ENCODE data around the gene MMP24OS. TPM values are rescaled to one million over a fixed set of nuclear protein-coding genes. Genes with fewer than 3 reads are reported as not detected.

The MMP24OS gene
- total RNA-seq, result 12.7 and 20.1 TPM in 2 replicates

DNA sequence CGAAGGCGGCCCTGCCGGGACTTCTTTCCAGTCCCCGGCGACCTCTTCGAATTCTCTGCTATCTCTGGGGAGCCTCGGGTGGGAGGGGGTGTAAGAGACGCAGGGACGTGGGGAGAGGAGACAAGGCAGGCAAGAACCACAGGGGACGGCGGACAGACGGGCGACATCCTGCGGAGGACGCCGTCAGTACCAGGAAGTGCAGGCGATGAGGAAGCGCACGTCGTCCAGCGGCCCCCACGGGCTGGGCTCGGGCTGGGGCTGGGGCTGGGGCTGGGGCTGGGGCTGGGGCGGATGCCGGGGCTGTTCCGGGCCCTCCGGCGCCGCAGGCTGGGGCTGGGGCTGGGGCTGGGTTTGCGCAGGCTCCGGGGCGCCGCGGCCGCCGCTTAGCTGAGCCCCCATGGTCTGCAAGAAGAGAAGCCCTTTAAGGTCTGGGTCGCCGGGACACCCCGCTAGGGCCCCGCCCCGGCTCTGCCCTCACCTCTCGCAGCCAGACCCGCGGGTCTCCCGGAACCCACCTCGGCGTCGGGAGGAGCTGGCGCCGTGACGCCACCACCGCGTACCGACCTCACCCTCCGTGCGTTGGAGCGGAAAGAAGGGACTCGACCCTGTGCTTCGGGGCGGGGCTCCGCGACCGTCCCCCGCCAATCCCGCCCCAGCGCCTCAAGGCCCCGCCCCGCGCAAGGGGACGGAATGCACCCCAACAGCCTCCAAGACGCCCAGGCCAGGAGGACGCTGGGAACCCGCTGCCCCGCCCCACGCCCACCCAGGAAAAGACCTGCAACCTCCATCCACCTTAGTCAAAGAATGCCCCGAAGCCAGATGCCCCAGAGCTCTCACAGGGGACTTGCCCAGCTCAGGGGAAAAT lies at the start of gene MMP24OS:
MMP24OS (minus strand) TSS at position 592 of the 865 bp plus-strand sequence; CDS start at position 399, 193 bp downstream.

DNA sequence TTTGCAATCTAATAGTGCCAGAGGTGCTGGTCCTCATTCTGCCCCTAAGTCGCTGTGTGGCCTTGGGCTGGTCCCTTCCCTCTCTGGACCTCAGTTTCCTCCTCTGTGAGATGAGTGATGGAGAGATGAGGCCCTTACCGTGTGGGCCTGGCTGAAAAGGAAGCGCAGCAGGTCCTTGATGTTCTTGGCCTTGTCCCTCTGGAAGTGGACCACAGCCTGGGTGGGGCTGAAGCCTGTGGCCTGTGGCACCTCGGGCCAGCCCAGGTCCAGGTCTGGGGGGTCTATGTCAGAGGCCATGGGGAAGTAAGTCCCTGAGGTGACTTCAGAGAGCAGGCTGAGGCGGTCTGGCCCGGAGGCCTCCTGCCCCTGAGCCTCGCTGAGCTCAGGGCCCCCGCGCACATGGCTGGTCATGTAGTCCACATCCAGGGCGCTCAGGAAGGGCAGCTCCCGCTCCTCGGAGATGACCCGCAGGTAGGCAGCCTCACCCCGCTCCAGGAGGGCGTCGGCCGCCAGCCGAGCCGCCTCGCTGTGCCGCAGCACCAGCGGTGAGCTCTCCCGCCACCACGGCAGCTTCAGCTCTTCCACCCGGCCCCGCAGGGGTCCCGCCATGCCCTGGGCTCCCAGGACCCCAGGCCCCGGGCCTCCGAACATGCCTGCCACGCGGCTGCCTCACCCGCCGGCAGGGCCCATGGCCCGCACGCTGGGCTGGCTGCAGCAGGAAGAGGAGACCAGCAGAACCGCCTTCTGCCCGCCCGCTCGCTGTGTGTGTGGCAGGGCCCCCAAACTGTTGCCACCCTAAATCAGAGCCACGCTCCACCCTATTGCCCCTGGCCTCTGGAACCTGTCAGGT lies 14.0 kb upstream of the MMP24OS start, which contains the start of gene FAM83C:
FAM83C (minus strand) TSS at position 772 of the 850 bp plus-strand sequence; CDS start at position 651, 121 bp downstream.

GRCh38 chr20:35284267-35284991 lies 6.5 kb upstream of the MMP24OS start, which contains the start of gene EIF6:
EIF6 (minus strand) TSS chr20:35284772; CDS start chr20:35284487, 285 bp downstream.

Other genes starting within 250 kb of the MMP24OS start
- gene TRPC4AP, start 185.3 kb downstream of the MMP24OS start, total RNA-seq, result 66.8 and 76.5 TPM in 2 replicates
- gene EDEM2, start 130.8 kb downstream of the MMP24OS start, total RNA-seq, result 98.4 and 101 TPM in 2 replicates
- 125 and 128 TPM in 2 replicates for gene PROCR, start 106.0 kb downstream of the MMP24OS start, total RNA-seq
- gene MMP24, start 51.4 kb downstream of the MMP24OS start, total RNA-seq, result 0.53 and 0.75 TPM in 2 replicates
- gene EIF6, start 6.7 kb upstream of the MMP24OS start, total RNA-seq, result 127 and 134 TPM in 2 replicates
- gene FAM83C, start 14.3 kb upstream of the MMP24OS start, total RNA-seq, result not detected in 2 replicates
- gene UQCC1, start 133.9 kb upstream of the MMP24OS start, total RNA-seq, result 25.8 and 31.5 TPM in 2 replicates
- 4.2 and 23.0 TPM in 2 replicates for gene GDF5, start 160.1 kb upstream of the MMP24OS start, total RNA-seq
- gene CEP250, start 177.5 kb upstream of the MMP24OS start, total RNA-seq, result 15.7 and 20.5 TPM in 2 replicates